ENCODE results near the gene ALK.

DNA sequence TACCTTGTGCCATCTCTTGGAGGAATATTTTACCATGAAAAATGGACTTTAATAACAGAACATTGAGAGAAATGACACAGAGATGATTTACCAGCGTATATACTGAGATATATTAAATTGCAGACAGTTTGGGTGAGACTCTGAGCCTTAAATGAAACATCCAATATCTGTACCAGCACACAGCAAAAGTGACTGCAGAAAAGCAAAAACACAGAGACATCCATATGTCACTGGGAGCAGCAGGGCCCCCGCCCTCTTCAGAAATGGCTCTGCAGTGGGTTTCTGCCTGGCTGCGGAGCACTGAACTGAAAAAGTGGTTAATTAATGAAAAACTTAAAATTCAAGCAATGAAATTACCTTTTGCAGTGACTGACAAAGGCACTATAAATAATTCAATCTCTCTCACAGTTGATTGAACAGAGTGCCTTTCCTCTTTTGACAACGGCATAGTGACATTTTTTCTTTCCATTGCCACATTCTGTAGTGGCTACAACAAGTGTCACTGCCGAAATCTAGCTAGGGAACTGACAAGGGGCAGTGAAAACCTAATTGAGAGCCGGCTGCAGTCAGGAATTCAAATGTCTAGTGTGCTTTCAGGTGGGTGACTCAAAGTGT lies 353.4 kb downstream of the ALK start:
- no peak for TF ChIP-seq EZH2 (IDR thresholded peaks at IDR 0.05; ENCODE audit: borderline replicate concordance, low read length)
- TF ChIP-seq, protein P1, sequence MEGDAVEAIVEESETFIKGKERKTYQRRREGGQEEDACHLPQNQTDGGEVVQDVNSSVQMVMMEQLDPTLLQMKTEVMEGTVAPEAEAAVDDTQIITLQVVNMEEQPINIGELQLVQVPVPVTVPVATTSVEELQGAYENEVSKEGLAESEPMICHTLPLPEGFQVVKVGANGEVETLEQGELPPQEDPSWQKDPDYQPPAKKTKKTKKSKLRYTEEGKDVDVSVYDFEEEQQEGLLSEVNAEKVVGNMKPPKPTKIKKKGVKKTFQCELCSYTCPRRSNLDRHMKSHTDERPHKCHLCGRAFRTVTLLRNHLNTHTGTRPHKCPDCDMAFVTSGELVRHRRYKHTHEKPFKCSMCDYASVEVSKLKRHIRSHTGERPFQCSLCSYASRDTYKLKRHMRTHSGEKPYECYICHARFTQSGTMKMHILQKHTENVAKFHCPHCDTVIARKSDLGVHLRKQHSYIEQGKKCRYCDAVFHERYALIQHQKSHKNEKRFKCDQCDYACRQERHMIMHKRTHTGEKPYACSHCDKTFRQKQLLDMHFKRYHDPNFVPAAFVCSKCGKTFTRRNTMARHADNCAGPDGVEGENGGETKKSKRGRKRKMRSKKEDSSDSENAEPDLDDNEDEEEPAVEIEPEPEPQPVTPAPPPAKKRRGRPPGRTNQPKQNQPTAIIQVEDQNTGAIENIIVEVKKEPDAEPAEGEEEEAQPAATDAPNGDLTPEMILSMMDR (IDR thresholded peaks at IDR 0.05; ENCODE audit: low read length): no peak
